Stomach (tissue), 4 donors: Measurements from ENCODE around the gene EPHA10.

Experiments
- CTCF ChIP-seq, 7 experiments: fragments of 450-650 bp in 4 of 7; fragments of 200-600 bp in 3 of 7; sonication (generic) in 3 of 7; IDR thresholded peaks; one replicate each; pipeline ENCODE4 v1.5.1; 2016 to 2019; ENCODE audit warnings: antibody characterized with exemption in 7 of 7, control low read depth in 2 of 7, mild to moderate bottlenecking in 1 of 7
- EP300 ChIP-seq: sonication (generic); formaldehyde crosslinking; IDR thresholded peaks from one replicate; pipeline ENCODE4 v1.6.1; 2017; ENCODE audit warnings: antibody characterized with exemption
- POLR2AphosphoS5 ChIP-seq, 3 donors: sonication (generic); formaldehyde crosslinking; IDR thresholded peaks; one replicate each; pipeline ENCODE4 v1.6.1; 2016; ENCODE audit warnings: antibody characterized with exemption in 3 of 3

GRCh38 chr1:37725851-37726613 is 38.9 kb downstream of the EPHA10 start:
- TF ChIP-seq EP300 = no peak
- TF ChIP-seq POLR2AphosphoS5 (IDR thresholded peaks at IDR 0.05) = no peak
- no peak for TF ChIP-seq CTCF (IDR thresholded peaks at IDR 0.05)
